Tibial artery (tissue), 4 donors: ENCODE results near the gene KCNK3.

ENCODE experiments used
- DNase-seq, 2 donors: peaks; one replicate each; pipeline ENCODE4 v3.0.0-alpha.2; 2019
- H3K27ac ChIP-seq, 2 donors: fragments of 200-600 bp; sonication (generic) in 1 of 2; 1 replicate in 1 of 2; 2 replicates in 1 of 2; pipeline ENCODE4 v1.5.1; 2018 to 2019; ENCODE audit warnings: mild to moderate bottlenecking in 1 of 2
- H3K27me3 ChIP-seq, 2 donors: fragments of 200-600 bp; sonication (generic) in 1 of 2; one replicate each; pipeline versions ENCODE4 v1.5.1 to v1.6.0; 2016 to 2019
- H3K36me3 ChIP-seq, 3 donors: fragments of 200-600 bp; sonication (generic) in 2 of 3; one replicate each; pipeline ENCODE4 v1.5.1; 2016 to 2019; ENCODE audit warnings: mild to moderate bottlenecking in 2 of 3
- H3K4me1 ChIP-seq, 4 donors: fragments of 200-600 bp; sonication (generic) in 2 of 4; 1 replicate in 3 of 4; 2 replicates in 1 of 4; pipeline ENCODE4 v1.5.1; 2016 to 2019
- H3K4me3 ChIP-seq, 2 donors: fragments of 200-600 bp; sonication (generic) in 1 of 2; 1 replicate in 1 of 2; 2 replicates in 1 of 2; pipeline ENCODE4 v1.5.1; 2018 to 2019; ENCODE audit warnings: mild to moderate bottlenecking in 2 of 2
- H3K9me3 ChIP-seq, 3 donors: fragments of 200-600 bp; sonication (generic) in 1 of 3; one replicate each; pipeline ENCODE4 v1.5.1; 2016 to 2019
- CTCF ChIP-seq, 2 experiments: fragments of 200-600 bp in 1 of 2; fragments of 450-650 bp in 1 of 2; IDR thresholded peaks; one replicate each; pipeline ENCODE4 v1.5.1; 2017 to 2019; ENCODE audit warnings: antibody characterized with exemption in 2 of 2, mild to moderate bottlenecking in 1 of 2, moderate library complexity in 1 of 2
- intact Hi-C: fragments of 100-400 bp; cut with DNase I; formaldehyde crosslinking; loops from one replicate; pipeline ENCODE4 v1.15.0; 2023; ENCODE audit warnings: low total_unique reads

The KCNK3 gene

GRCh38 chr2:26710743-26711456 lies 18.4 kb downstream of the KCNK3 start:
- DNase-seq: peak in 1 of 2 donors; percentile 76
- Histone ChIP-seq H3K9me3 (no peaks in the 10 kb centered on the region), H3K4me3 (no peak overlapping the region), H3K36me3 (no peaks in the 10 kb centered on the region), H3K27ac (peak overlapping the region; percentile 48 to 59), H3K4me1 (peaks cover 0 to 65% (median 56%) of the 10 kb centered on the region in 4 donors), H3K27me3 (no peaks in the 10 kb centered on the region)
- no peak for TF ChIP-seq CTCF (IDR thresholded peaks at IDR 0.05)
- intact Hi-C loops: no loop called here

- Histone ChIP-seq H3K27me3 (no peaks in the 10 kb centered on the region), H3K36me3 (no peaks in the 10 kb centered on the region), H3K4me3 (no peak overlapping the region), H3K4me1 (peaks cover 0 to 58% (median 52%) of the 10 kb centered on the region in 4 donors), H3K9me3 (no peaks in the 10 kb centered on the region), H3K27ac (peak overlapping the region; percentile 48 to 59)
- intact Hi-C loops: no loop called here
- no peak for DNase-seq
- TF ChIP-seq CTCF (IDR thresholded peaks at IDR 0.05): no peak
These were observed 19.1 kb downstream of the KCNK3 start for GRCh38 chr2:26711457-26712161.

- Histone ChIP-seq H3K4me3 (no peak overlapping the region), H3K4me1 (peaks cover 0 to 46% (median 40%) of the 10 kb centered on the region in 4 donors), H3K9me3 (no peaks in the 10 kb centered on the region), H3K27me3 (no peaks in the 10 kb centered on the region), H3K27ac (peak overlapping the region; percentile 16 to 28), H3K36me3 (no peaks in the 10 kb centered on the region)
- intact Hi-C loops: no loop called here
- no peak for TF ChIP-seq CTCF (IDR thresholded peaks at IDR 0.05)
- peak in 1 of 2 donors; percentile 80 for DNase-seq
These were observed 20.3 kb downstream of the KCNK3 start for GRCh38 chr2:26712486-26713465.

GRCh38 chr2:26715528-26716270 lies 23.2 kb downstream of the KCNK3 start:
- Histone ChIP-seq H3K4me1 (peaks cover 0 to 47% (median 41%) of the 10 kb centered on the region in 4 donors), H3K27ac (no peak overlapping the region), H3K9me3 (no peaks in the 10 kb centered on the region), H3K27me3 (no peaks in the 10 kb centered on the region), H3K4me3 (no peak overlapping the region), H3K36me3 (no peaks in the 10 kb centered on the region)
- no peak for DNase-seq
- no peak for TF ChIP-seq CTCF (IDR thresholded peaks at IDR 0.05)
- intact Hi-C loops: no loop called here

GRCh38 chr2:26716340-26716739 lies 23.8 kb downstream of the KCNK3 start:
- no peaks in the 10 kb centered on the region for H3K36me3 ChIP-seq

More at GRCh38 chr2:26716340-26716739, 23.8 kb downstream of the KCNK3 start:
- Histone ChIP-seq H3K27ac (no peak overlapping the region), H3K27me3 (no peaks in the 10 kb centered on the region), H3K4me3 (no peak overlapping the region), H3K4me1 (peaks cover 0 to 47% (median 42%) of the 10 kb centered on the region in 4 donors), H3K9me3 (no peaks in the 10 kb centered on the region)
- no peak for DNase-seq
- intact Hi-C loops: no loop called here
- no peak for TF ChIP-seq CTCF (IDR thresholded peaks at IDR 0.05)
